CD14-positive monocyte (primary cell): ENCODE measurements around the gene PIEZO1. TPM values are rescaled to one million over a fixed set of nuclear protein-coding genes. Genes with fewer than 3 reads are reported as not detected.

ENCODE experiments used
- DNase-seq, 3 donors: peaks; one replicate each; pipeline ENCODE4 v3.0.0-alpha.2; 2011 to 2022
- H2AFZ ChIP-seq: 2 replicates; pipeline ENCODE4 v1.6.0; 2012; ENCODE audit warnings: mild to moderate bottlenecking, low read depth, low read length, inconsistent platforms; ENCODE audit not compliant: insufficient read depth, poor library complexity, severe bottlenecking
- H3K27ac ChIP-seq, 2 donors: 1 replicate in 1 of 2; 2 replicates in 1 of 2; pipeline ENCODE4 v1.5.1; 2012 to 2013; ENCODE audit warnings: low read length in 2 of 2, control low read depth in 1 of 2, inconsistent platforms in 1 of 2, low read depth in 1 of 2, mild to moderate bottlenecking in 1 of 2
- H3K27me3 ChIP-seq, 2 donors: one replicate each; pipeline versions ENCODE4 v1.6.0 to v1.6.1; 2011 to 2013; ENCODE audit warnings: low read length in 2 of 2; ENCODE audit not compliant: control insufficient read depth in 2 of 2, insufficient read depth in 2 of 2
- H3K36me3 ChIP-seq, 2 donors: replicated peaks in 1 of 2; 1 replicate in 1 of 2; 2 replicates in 1 of 2; pipeline versions ENCODE4 v1.5.1 to v1.6.1; 2012 to 2013; ENCODE audit warnings: low read length in 2 of 2, control low read depth in 1 of 2, inconsistent platforms in 1 of 2, mild to moderate bottlenecking in 1 of 2; ENCODE audit not compliant: insufficient read depth in 2 of 2, control insufficient read depth in 1 of 2
- H3K4me1 ChIP-seq, 2 donors: 1 replicate in 1 of 2; 2 replicates in 1 of 2; pipeline versions ENCODE4 v1.5.1 to v1.6.1; 2012 to 2013; ENCODE audit warnings: low read length in 2 of 2, control low read depth in 1 of 2, inconsistent platforms in 1 of 2, mild to moderate bottlenecking in 1 of 2, moderate library complexity in 1 of 2; ENCODE audit not compliant: insufficient read depth in 2 of 2, control insufficient read depth in 1 of 2
- H3K4me2 ChIP-seq: replicated peaks from 2 replicates; pipeline ENCODE3; 2012; ENCODE audit warnings: low read length, moderate library complexity, mild to moderate bottlenecking; ENCODE audit not compliant: poor library complexity, severe bottlenecking; ENCODE audit errors: extremely low read depth
- H3K4me3 ChIP-seq, 3 experiments: fragments of 200-600 bp in 1 of 3; sonication (generic) in 1 of 3; replicated peaks in 1 of 3; 1 replicate in 2 of 3; 2 replicates in 1 of 3; pipeline ENCODE4 v1.5.1; 2011 to 2013; ENCODE audit warnings: low read length in 3 of 3, mild to moderate bottlenecking in 3 of 3, control low read depth in 2 of 3, low read depth in 2 of 3, inconsistent platforms in 1 of 3, moderate library complexity in 1 of 3
- H3K79me2 ChIP-seq: 2 replicates; pipeline ENCODE4 v1.6.0; 2012; ENCODE audit warnings: mild to moderate bottlenecking, control low read depth, inconsistent platforms, low read length, moderate library complexity; ENCODE audit not compliant: insufficient read depth
- H3K9ac ChIP-seq: 2 replicates; pipeline ENCODE4 v1.6.0; 2017; ENCODE audit warnings: low read length, mild to moderate bottlenecking; ENCODE audit not compliant: insufficient read depth, poor library complexity, severe bottlenecking
- H3K9me3 ChIP-seq, 2 donors: replicated peaks in 1 of 2; 1 replicate in 1 of 2; 2 replicates in 1 of 2; pipeline versions ENCODE4 v1.5.1 to v1.6.1; 2012 to 2013; ENCODE audit warnings: low read length in 2 of 2, control low read depth in 1 of 2; ENCODE audit not compliant: control insufficient read depth in 1 of 2, insufficient read depth in 1 of 2
- H4K20me1 ChIP-seq: 2 replicates; pipeline ENCODE4 v1.6.0; 2012; ENCODE audit warnings: mild to moderate bottlenecking, low read length, control low read depth, moderate library complexity; ENCODE audit not compliant: insufficient read depth
- H3K27ac Mint-ChIP-seq, 7 donors: one replicate each; pipeline ENCODE4 v1.8.0; 2020; ENCODE audit warnings: mild to moderate bottlenecking in 7 of 7, mixed read lengths in 7 of 7, moderate library complexity in 6 of 7, inconsistent platforms in 2 of 7
- H3K27me3 Mint-ChIP-seq, 3 donors: one replicate each; pipeline ENCODE4 v1.8.0; 2021 to 2022; ENCODE audit warnings: low read depth in 3 of 3, mild to moderate bottlenecking in 3 of 3, mixed read lengths in 3 of 3, moderate library complexity in 3 of 3, inconsistent platforms in 1 of 3
- H3K36me3 Mint-ChIP-seq, 2 donors: one replicate each; pipeline ENCODE4 v1.8.0; 2020; ENCODE audit warnings: mixed read lengths in 2 of 2, inconsistent platforms in 1 of 2, mild to moderate bottlenecking in 1 of 2
- H3K4me1 Mint-ChIP-seq: one replicate; pipeline ENCODE4 v1.8.0; 2020; ENCODE audit warnings: mild to moderate bottlenecking, mixed read lengths
- H3K4me3 Mint-ChIP-seq, 2 donors: one replicate each; pipeline ENCODE4 v1.8.0; 2020; ENCODE audit warnings: mild to moderate bottlenecking in 2 of 2, mixed read lengths in 2 of 2, moderate library complexity in 1 of 2
- H3K9me3 Mint-ChIP-seq, 7 donors: one replicate each; pipeline ENCODE4 v1.8.0; 2020 to 2022; ENCODE audit warnings: mixed read lengths in 7 of 7, mild to moderate bottlenecking in 6 of 7, moderate library complexity in 6 of 7, inconsistent platforms in 2 of 7
- CTCF ChIP-seq: fragments of 200-600 bp; IDR thresholded peaks from one replicate; pipeline ENCODE4 v1.8.0; 2022; ENCODE audit warnings: antibody characterized with exemption, mild to moderate bottlenecking
- WGBS: methylation state at CpG from one replicate; pipeline ENCODE4 v1.1.5; 2013; ENCODE audit warnings: missing lambda C conversion rate; ENCODE audit not compliant: insufficient coverage; 5-methylcytosine and 5-hydroxymethylcytosine counted together
- intact Hi-C, 2 donors: fragments of 100-400 bp; cut with micrococcal nuclease; formaldehyde crosslinking; loops; one replicate each; pipeline versions ENCODE4 v1.15.0 to v1.15.1; 2023
- polyA plus RNA-seq, 3 donors: library from polyadenylated mRNA; depleted of rRNA in 1 of 3; unstranded in 2 of 3; stranded (reverse) in 1 of 3; fragments of 300-500 nt in 2 of 3; fragments of >200 nt in 1 of 3; fragmentation: Illumina TruSeq in 2 of 3; gene quantifications; 1 replicate in 2 of 3; 2 replicates in 1 of 3; pipeline ENCODE4 v1.2.3, GENCODE V29; 2012 to 2021

PIEZO1 gene
- polyA plus RNA-seq, 3 donors, result 10.2 to 405 (median 15.0) TPM

- no peak overlapping the region for H3K9ac ChIP-seq
- Mint-ChIP-seq H3K9me3 (peaks cover 0 to 3% (median 0%) of the 10 kb centered on the region in 7 donors), H3K4me1 (no peaks in the 10 kb centered on the region), H3K27ac (no peak overlapping the region), H3K36me3 (peaks cover 16 to 53% of the 10 kb centered on the region in 2 donors), H3K4me3 (no peak overlapping the region), H3K27me3 (no peaks in the 10 kb centered on the region)
- H3K4me1 ChIP-seq, result no peaks in the 10 kb centered on the region
- intact Hi-C loops, result no loop called here
- H4K20me1 ChIP-seq, result peaks cover 10% of the 10 kb centered on the region
- no peak overlapping the region for H3K27ac ChIP-seq
- TF ChIP-seq CTCF, result no peak
- peaks cover 33 to 41% of the 10 kb centered on the region in 2 donors for H3K36me3 ChIP-seq
- H3K27me3 ChIP-seq, result no peaks in the 10 kb centered on the region
- no peak for DNase-seq
- H3K4me3 ChIP-seq, result no peak overlapping the region
- no peaks in the 10 kb centered on the region for H3K79me2 ChIP-seq
- H2AFZ ChIP-seq, result no peak overlapping the region
- H3K9me3 ChIP-seq, result no peaks in the 10 kb centered on the region
- 95% methylated on average over 17 of the region's 20 CpGs for WGBS
- H3K4me2 ChIP-seq, result no peak overlapping the region
Measured at GRCh38 chr16:88820385-88821025, 35.5 kb upstream of the PIEZO1 start.

GRCh38 chr16:88819126-88819525 lies 34.1 kb upstream of the PIEZO1 start:
- H3K9ac ChIP-seq, result no peak overlapping the region
- H3K9me3 ChIP-seq, result no peaks in the 10 kb centered on the region
- DNase-seq, result no peak
- Mint-ChIP-seq H3K27me3 (no peaks in the 10 kb centered on the region), H3K4me1 (no peaks in the 10 kb centered on the region), H3K27ac (no peak overlapping the region), H3K4me3 (no peak overlapping the region), H3K36me3 (peaks cover 13 to 45% of the 10 kb centered on the region in 2 donors), H3K9me3 (peaks cover 0 to 3% (median 0%) of the 10 kb centered on the region in 7 donors)
- no peak overlapping the region for H3K4me2 ChIP-seq
- peaks cover 12% of the 10 kb centered on the region for H4K20me1 ChIP-seq
- no peak overlapping the region for H2AFZ ChIP-seq
- H3K4me1 ChIP-seq, result no peaks in the 10 kb centered on the region
- WGBS, result 90% methylated on average over 11 of the region's 16 CpGs
- H3K27ac ChIP-seq, result no peak overlapping the region
- no peak overlapping the region for H3K4me3 ChIP-seq
- no peak for TF ChIP-seq CTCF
- H3K27me3 ChIP-seq, result no peaks in the 10 kb centered on the region
- no peaks in the 10 kb centered on the region for H3K79me2 ChIP-seq
- H3K36me3 ChIP-seq, result peaks cover 25 to 34% of the 10 kb centered on the region in 2 donors
- intact Hi-C loops, result loop anchor here in 1 of 2 donors (10.0 kb wide), 1 partner anchor 396 kb away; the partner anchor contains the start of gene ZNF778
